ENCODE data around the gene CHIA. TPM values are rescaled to one million over a fixed set of nuclear protein-coding genes. Genes with fewer than 3 reads are reported as not detected.

The CHIA gene
- total RNA-seq, 1 donor from 2014 or later = not detected

DNA sequence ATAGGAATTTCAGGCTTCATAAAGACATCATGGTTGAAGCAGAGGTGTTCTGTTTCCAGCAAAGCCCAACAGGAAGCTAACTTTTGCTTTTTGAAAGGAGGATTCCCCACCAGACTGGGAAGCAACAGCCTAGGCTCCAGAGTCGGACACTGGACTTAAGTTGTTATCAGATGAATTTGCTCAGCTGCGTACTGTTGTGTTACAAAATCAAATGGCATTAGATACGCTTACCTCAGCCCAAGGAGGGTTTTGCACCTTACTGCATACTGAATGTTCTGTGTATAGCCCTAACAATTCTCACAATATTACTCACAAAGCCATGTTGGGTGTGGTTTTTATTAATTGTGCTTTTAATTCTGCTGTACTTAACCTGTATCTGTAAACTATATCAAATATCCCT, 547 bp upstream of the CHIA start:
- no peaks in the 10 kb centered on the region for H3K27me3 Mint-ChIP-seq (ENCODE audit: unreplicated experiment)
- no peak for DNase-seq (ENCODE audit: extremely low spot score, unreplicated experiment)
- no peaks in the 10 kb centered on the region for H3K9me3 Mint-ChIP-seq (ENCODE audit: unreplicated experiment)
- no peaks in the 10 kb centered on the region for H3K36me3 Mint-ChIP-seq (ENCODE audit: unreplicated experiment)
- H3K4me3 Mint-ChIP-seq (ENCODE audit: unreplicated experiment) = no peak overlapping the region
- no peaks in the 10 kb centered on the region for H3K4me1 Mint-ChIP-seq (ENCODE audit: unreplicated experiment)
- no peak for TF ChIP-seq CTCF (IDR thresholded peaks at IDR 0.05)
- no peak overlapping the region for H3K27ac Mint-ChIP-seq (ENCODE audit: unreplicated experiment)

GRCh38 chr1:111294390-111294789, 3.7 kb downstream of the CHIA start:
- Mint-ChIP-seq H3K4me1 (ENCODE audit: unreplicated experiment) (no peaks in the 10 kb centered on the region), H3K27me3 (ENCODE audit: unreplicated experiment) (no peaks in the 10 kb centered on the region), H3K9me3 (ENCODE audit: unreplicated experiment) (peaks cover 4% of the 10 kb centered on the region), H3K4me3 (ENCODE audit: unreplicated experiment) (no peak overlapping the region), H3K27ac (ENCODE audit: unreplicated experiment) (no peak overlapping the region), H3K36me3 (ENCODE audit: unreplicated experiment) (no peaks in the 10 kb centered on the region)
- DNase-seq (ENCODE audit: extremely low spot score, unreplicated experiment) = no peak
- TF ChIP-seq CTCF (IDR thresholded peaks at IDR 0.05) = no peak

GRCh38 chr1:111302374-111302773, 11.7 kb downstream of the CHIA start:
- TF ChIP-seq CTCF (IDR thresholded peaks at IDR 0.05) = no peak
- Mint-ChIP-seq H3K27ac (ENCODE audit: unreplicated experiment) (no peak overlapping the region), H3K27me3 (ENCODE audit: unreplicated experiment) (peaks cover 4% of the 10 kb centered on the region), H3K9me3 (ENCODE audit: unreplicated experiment) (peaks cover 8% of the 10 kb centered on the region), H3K4me1 (ENCODE audit: unreplicated experiment) (no peaks in the 10 kb centered on the region), H3K36me3 (ENCODE audit: unreplicated experiment) (no peaks in the 10 kb centered on the region), H3K4me3 (ENCODE audit: unreplicated experiment) (no peak overlapping the region)
- no peak for DNase-seq (ENCODE audit: extremely low spot score, unreplicated experiment)

GRCh38 chr1:111309690-111310089, 19.0 kb downstream of the CHIA start:
- no peak overlapping the region for H3K4me3 Mint-ChIP-seq (ENCODE audit: unreplicated experiment)
- no peaks in the 10 kb centered on the region for H3K36me3 Mint-ChIP-seq (ENCODE audit: unreplicated experiment)
- no peaks in the 10 kb centered on the region for H3K4me1 Mint-ChIP-seq (ENCODE audit: unreplicated experiment)
- H3K27ac Mint-ChIP-seq (ENCODE audit: unreplicated experiment) = no peak overlapping the region
- no peak for DNase-seq (ENCODE audit: extremely low spot score, unreplicated experiment)
- TF ChIP-seq CTCF (IDR thresholded peaks at IDR 0.05) = no peak
- peaks cover 5% of the 10 kb centered on the region for H3K27me3 Mint-ChIP-seq (ENCODE audit: unreplicated experiment)
- H3K9me3 Mint-ChIP-seq (ENCODE audit: unreplicated experiment) = peaks cover 1% of the 10 kb centered on the region

- no peaks in the 10 kb centered on the region for H3K36me3 Mint-ChIP-seq (ENCODE audit: unreplicated experiment)
- H3K27me3 Mint-ChIP-seq (ENCODE audit: unreplicated experiment) = no peaks in the 10 kb centered on the region
- H3K27ac Mint-ChIP-seq (ENCODE audit: unreplicated experiment) = no peak overlapping the region
- no peak overlapping the region for H3K4me3 Mint-ChIP-seq (ENCODE audit: unreplicated experiment)
- H3K4me1 Mint-ChIP-seq (ENCODE audit: unreplicated experiment) = no peaks in the 10 kb centered on the region
- no peaks in the 10 kb centered on the region for H3K9me3 Mint-ChIP-seq (ENCODE audit: unreplicated experiment)
- no peak for TF ChIP-seq CTCF (IDR thresholded peaks at IDR 0.05)
- no peak for DNase-seq (ENCODE audit: extremely low spot score, unreplicated experiment)
Observed at GRCh38 chr1:111318523-111318922, 27.9 kb downstream of the CHIA start.

Measured in osteocyte (in vitro differentiated cells).